GM12891 (cell line): ENCODE results near the gene GGT6.

Experiments used
- POLR2A ChIP-seq: IDR thresholded peaks from 2 replicates; pipeline ENCODE4 v1.6.1; 2011; ENCODE audit warnings: low read depth, low read length, control low read depth
- POLR2AphosphoS5 ChIP-seq: IDR thresholded peaks from 2 replicates; pipeline ENCODE4 v1.6.1; 2011; ENCODE audit warnings: low read depth, low read length, control low read depth
- POU2F2 ChIP-seq: IDR thresholded peaks from 2 replicates; pipeline ENCODE4 v1.6.1; 2011; ENCODE audit warnings: low read depth, mild to moderate bottlenecking, control low read depth, low read length, moderate library complexity
- SPI1 ChIP-seq: IDR thresholded peaks from 2 replicates; pipeline ENCODE4 v1.6.1; 2011; ENCODE audit warnings: low read depth, low read length, control low read depth

- TF ChIP-seq SPI1 (no peak), POLR2AphosphoS5 (no peak), POLR2A (no peak), POU2F2 (no peak)
These were observed 26.8 kb upstream of the GGT6 start for GRCh38 chr17:4587195-4587594.
